GM11168 (cell line): Measurements from ENCODE around the gene FRG2B.
"Not testable (repeated sequence)": the region's sequence is repeated elsewhere in the genome, so short reads cannot be mapped to it uniquely, and the experiment has no call there.

Experiments
- in situ Hi-C: fragments of 300-500 bp; cut with MboI; formaldehyde crosslinking; loops from one replicate; pipeline ENCODE4 v1.12.0; 2022; ENCODE audit warnings: low sequenced_read_pairs; ENCODE audit not compliant: unreplicated experiment

The FRG2B gene

GRCh38 chr10:133600657-133601056 is 25.9 kb downstream of the FRG2B start:
- in situ Hi-C loops = no loop called here

GRCh38 chr10:133599869-133600268 is 26.7 kb downstream of the FRG2B start:
- in situ Hi-C loops = not testable (repeated sequence)

GRCh38 chr10:133592716-133593115 is 33.9 kb downstream of the FRG2B start:
- in situ Hi-C loops = no loop called here

GRCh38 chr10:133590970-133591359 is 35.6 kb downstream of the FRG2B start:
- in situ Hi-C loops = no loop called here

- in situ Hi-C loops = no loop called here
Measured at GRCh38 chr10:133590226-133590969, 36.2 kb downstream of the FRG2B start.

GRCh38 chr10:133577037-133577436 is 49.6 kb downstream of the FRG2B start:
- in situ Hi-C loops = not testable (repeated sequence)
